Uterus (tissue), 4 donors: Measurements from ENCODE around the gene GATD1. TPM values are rescaled to one million over a fixed set of nuclear protein-coding genes. Genes with fewer than 3 reads are reported as not detected.

Source experiments
- DNase-seq, 2 donors: peaks; one replicate each; pipeline ENCODE4 v3.0.0-alpha.2; 2019 to 2020
- H3K27ac ChIP-seq, 2 donors: fragments of 200-600 bp; sonication (generic); 1 replicate in 1 of 2; 2 replicates in 1 of 2; pipeline ENCODE4 v1.5.1; 2016 to 2018
- H3K27me3 ChIP-seq, 2 donors: fragments of 200-600 bp; sonication (generic); one replicate each; pipeline ENCODE4 v1.5.1; 2018 to 2019; ENCODE audit warnings: control low read depth in 1 of 2
- H3K36me3 ChIP-seq, 2 donors: fragments of 200-600 bp; sonication (generic); one replicate each; pipeline ENCODE4 v1.5.1; 2019; ENCODE audit warnings: control low read depth in 1 of 2
- H3K4me1 ChIP-seq, 2 donors: fragments of 200-600 bp; sonication (generic); one replicate each; pipeline ENCODE4 v1.5.1; 2018 to 2019; ENCODE audit warnings: control low read depth in 1 of 2
- H3K4me3 ChIP-seq, 2 donors: fragments of 200-600 bp; sonication (generic); 1 replicate in 1 of 2; 2 replicates in 1 of 2; pipeline ENCODE4 v1.5.1; 2018 to 2019; ENCODE audit warnings: mild to moderate bottlenecking in 1 of 2
- H3K9me3 ChIP-seq, 2 donors: fragments of 200-600 bp; sonication (generic); one replicate each; pipeline ENCODE4 v1.5.1; 2019; ENCODE audit warnings: control low read depth in 1 of 2
- CTCF ChIP-seq, 4 experiments: fragments of 200-600 bp in 2 of 4; fragments of 450-650 bp in 2 of 4; sonication (generic) in 2 of 4; IDR thresholded peaks; one replicate each; pipeline ENCODE4 v1.5.1; 2016 to 2019; ENCODE audit warnings: antibody characterized with exemption in 4 of 4, mild to moderate bottlenecking in 2 of 4, moderate library complexity in 1 of 4
- POLR2A ChIP-seq, 2 donors: fragments of 450-650 bp; IDR thresholded peaks; one replicate each; pipeline ENCODE4 v1.6.1; 2016; ENCODE audit warnings: antibody characterized with exemption in 2 of 2, mild to moderate bottlenecking in 1 of 2, moderate library complexity in 1 of 2
- intact Hi-C: fragments of 100-400 bp; cut with DNase I; formaldehyde crosslinking; loops from one replicate; pipeline ENCODE4 v1.15.1; 2023; ENCODE audit warnings: low total_unique reads
- total RNA-seq, 4 donors: library from RNA; depleted of rRNA in 3 of 4; stranded (reverse); fragments of >200 nt in 3 of 4; gene quantifications; one replicate each; pipeline versions ENCODE4 v1.1.0 to v1.2.4, GENCODE V29; 2014 to 2023
- donor health status: DM: yes; HTN: yes; CAD: no.

The GATD1 gene
- total RNA-seq, 4 donors from 2014 or later, result 11.8 to 81.1 (median 29.3) TPM

- peak overlapping the region; percentile 61 to 79 for H3K4me3 ChIP-seq
- no peaks in the 10 kb centered on the region for H3K9me3 ChIP-seq
- no peaks in the 10 kb centered on the region for H3K36me3 ChIP-seq
- peaks cover 6 to 22% of the 10 kb centered on the region in 2 donors for H3K4me1 ChIP-seq
- H3K27me3 ChIP-seq, result no peaks in the 10 kb centered on the region
- H3K27ac ChIP-seq, result peak overlapping the region; percentile 87 to 90
- TF ChIP-seq CTCF (IDR thresholded peaks at IDR 0.05), result no peak
- no peak for TF ChIP-seq POLR2A (IDR thresholded peaks at IDR 0.05)
- DNase-seq, result peak; percentile 77 to 78
- intact Hi-C loops, result no loop called here
Observed at GRCh38 chr11:797296-798092, 20.2 kb upstream of the GATD1 start.

DNA sequence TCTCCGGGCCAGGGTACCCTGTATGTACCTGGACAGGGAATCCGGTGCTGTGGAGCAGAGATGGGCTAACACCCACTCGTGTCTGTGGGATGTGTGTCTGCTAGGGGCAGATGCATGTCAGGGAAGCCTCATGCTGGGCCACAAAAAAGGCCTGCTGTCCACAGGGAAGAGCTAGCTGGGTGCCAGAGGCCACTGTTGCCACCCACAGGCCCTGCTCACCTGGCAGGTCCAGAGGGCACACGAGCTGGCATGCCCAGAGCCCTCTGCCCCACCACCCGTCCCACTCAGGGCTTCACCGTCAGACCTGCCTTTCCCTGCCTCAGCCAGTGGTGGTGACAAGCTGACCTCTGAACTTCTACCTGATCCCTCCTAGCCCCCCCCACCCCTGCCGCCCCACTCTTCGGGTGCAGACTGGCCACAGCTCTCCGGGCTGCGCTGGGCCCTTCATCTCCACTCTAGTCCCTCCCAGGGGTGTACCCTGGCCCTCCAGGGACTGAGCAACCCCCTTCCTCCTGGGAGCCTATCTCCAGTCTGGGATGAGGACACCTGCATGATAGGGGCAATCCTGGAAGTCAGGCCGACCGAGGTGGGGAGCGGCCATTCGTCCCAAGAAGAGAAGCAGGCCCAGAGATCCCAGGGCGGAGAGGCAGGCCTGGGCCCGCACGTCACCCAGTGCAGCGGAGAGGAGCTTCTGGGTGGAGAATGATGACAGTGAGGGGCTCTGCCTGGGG is 19.4 kb upstream of the GATD1 start:
- no peak for DNase-seq
- Histone ChIP-seq H3K36me3 (no peaks in the 10 kb centered on the region), H3K4me1 (peaks cover 6 to 22% of the 10 kb centered on the region in 2 donors), H3K27me3 (no peaks in the 10 kb centered on the region), H3K27ac (peak overlapping the region; percentile 87 to 90), H3K9me3 (no peaks in the 10 kb centered on the region), H3K4me3 (peak overlapping the region; percentile 61 to 79)
- intact Hi-C loops, result no loop called here
- TF ChIP-seq CTCF (IDR thresholded peaks at IDR 0.05) (no peak), POLR2A (IDR thresholded peaks at IDR 0.05) (no peak)

DNA sequence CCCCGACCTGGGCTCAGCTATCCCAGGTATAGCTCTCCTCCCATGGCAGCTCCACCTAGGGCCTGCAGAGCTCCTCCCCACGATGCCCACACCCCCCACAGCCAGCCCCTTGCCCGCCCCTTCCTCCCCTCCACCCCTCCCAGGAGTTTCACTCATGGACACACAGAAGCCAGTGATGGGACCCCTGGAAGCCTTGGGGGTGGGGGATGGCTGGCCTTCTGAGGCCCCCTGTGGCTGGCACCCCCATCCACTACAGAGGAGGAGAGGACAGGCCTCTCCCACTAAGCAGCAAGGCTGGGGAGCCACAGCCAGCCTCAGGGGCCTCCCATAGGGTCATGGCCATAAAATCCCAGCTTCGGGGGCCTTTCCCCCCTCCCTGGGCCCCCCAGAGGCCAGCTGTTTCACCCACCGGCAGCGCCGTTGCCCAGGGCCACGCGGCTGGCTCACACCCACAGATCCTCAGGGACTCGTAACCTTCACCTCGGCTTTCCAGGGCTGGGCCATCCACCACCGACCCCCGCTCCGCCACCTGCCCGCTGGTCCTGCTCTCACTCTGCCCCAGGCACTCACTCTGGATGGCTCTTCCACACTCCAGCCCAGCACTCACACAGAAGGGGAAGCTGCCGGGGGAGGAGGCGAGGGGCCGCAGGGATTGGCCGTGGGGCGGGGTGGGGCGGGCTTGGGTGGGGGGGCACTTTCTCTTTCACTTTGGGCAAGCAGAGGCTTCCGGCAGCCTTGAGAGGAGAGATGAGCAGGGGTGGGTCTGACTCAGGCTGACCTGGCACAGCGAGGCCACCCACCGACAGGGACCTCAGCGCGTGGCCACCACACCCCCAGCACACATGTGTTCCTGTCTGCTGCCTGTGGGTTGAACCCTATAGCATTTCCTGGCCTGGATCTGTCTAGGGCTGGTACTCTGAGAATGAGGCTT is 18.6 kb upstream of the GATD1 start:
- H3K4me1 ChIP-seq, result peaks cover 6 to 22% of the 10 kb centered on the region in 2 donors
- intact Hi-C loops, result no loop called here
- peak; percentile 77 to 80 for DNase-seq

More for the DNA sequence above, 18.6 kb upstream of the GATD1 start:
- Histone ChIP-seq H3K9me3 (no peaks in the 10 kb centered on the region), H3K4me3 (peak overlapping the region; percentile 61 to 79), H3K27ac (peak overlapping the region; percentile 87 to 90), H3K36me3 (no peaks in the 10 kb centered on the region), H3K27me3 (no peaks in the 10 kb centered on the region)
- TF ChIP-seq POLR2A (IDR thresholded peaks at IDR 0.05) (peak in 1 of 2 donors; percentile 29), CTCF (IDR thresholded peaks at IDR 0.05) (no peak)
